DOHH2 (cell line): ENCODE measurements around the gene SCRG1.

Source experiments
- H3F3A ChIP-seq: fragments of 200-600 bp; sonication (generic), shearing (Covaris generic); 2 replicates; pipeline ENCODE4 v1.6.0; 2016; ENCODE audit warnings: antibody characterized with exemption, mild to moderate bottlenecking; ENCODE audit not compliant: control insufficient read depth, insufficient read depth
- H3K27ac ChIP-seq: fragments of 200-600 bp; sonication (generic); 2 replicates; pipeline ENCODE4 v1.5.1; 2014; ENCODE audit warnings: low read depth, mild to moderate bottlenecking, low read length, moderate library complexity
- H3K27me3 ChIP-seq: fragments of 200-600 bp; sonication (generic); 2 replicates; pipeline ENCODE4 v1.6.1; 2014; ENCODE audit warnings: mild to moderate bottlenecking, low read length, mixed read lengths; ENCODE audit not compliant: control insufficient read depth
- H3K36me3 ChIP-seq: fragments of 200-600 bp; sonication (generic); 2 replicates; pipeline ENCODE4 v1.6.1; 2014; ENCODE audit warnings: mild to moderate bottlenecking, low read length, moderate library complexity, mixed read lengths; ENCODE audit not compliant: control insufficient read depth
- H3K4me1 ChIP-seq: fragments of 200-600 bp; sonication (generic); 2 replicates; pipeline ENCODE4 v1.6.1; 2014; ENCODE audit warnings: mild to moderate bottlenecking, low read length, mixed read lengths; ENCODE audit not compliant: control insufficient read depth
- H3K4me2 ChIP-seq: fragments of 200-600 bp; sonication (generic); 2 replicates; pipeline ENCODE4 v1.6.0; 2014; ENCODE audit warnings: mild to moderate bottlenecking, low read length, moderate library complexity
- H3K4me3 ChIP-seq: fragments of 200-600 bp; sonication (generic); 2 replicates; pipeline ENCODE4 v1.5.1; 2014; ENCODE audit warnings: mild to moderate bottlenecking, low read length, mixed read lengths
- H3K79me2 ChIP-seq: fragments of 200-600 bp; sonication (generic); 2 replicates; pipeline ENCODE4 v1.6.1; 2014; ENCODE audit warnings: mild to moderate bottlenecking, low read length, mixed read lengths; ENCODE audit not compliant: control insufficient read depth
- H3K9me2 ChIP-seq: fragments of 200-600 bp; sonication (generic); replicated peaks from 2 replicates; pipeline ENCODE4 v1.6.1; 2014; ENCODE audit warnings: mild to moderate bottlenecking, low read length, mixed read lengths; ENCODE audit not compliant: control insufficient read depth
- H3K9me3 ChIP-seq: fragments of 200-600 bp; sonication (generic); 2 replicates; pipeline ENCODE4 v1.6.1; 2014; ENCODE audit warnings: antibody characterized with exemption, low read length, mixed read lengths; ENCODE audit not compliant: control insufficient read depth, insufficient read depth
- H4K20me1 ChIP-seq: fragments of 200-600 bp; sonication (generic); 2 replicates; pipeline ENCODE4 v1.6.0; 2014; ENCODE audit warnings: low read depth, mild to moderate bottlenecking, antibody characterized with exemption, low read length, moderate library complexity; ENCODE audit not compliant: control insufficient read depth, insufficient read depth
- EZH2phosphoT487 ChIP-seq: fragments of 200-600 bp; sonication (generic); IDR thresholded peaks from 2 replicates; pipeline ENCODE4 v1.6.1; 2017; ENCODE audit warnings: borderline replicate concordance, mild to moderate bottlenecking, antibody characterized with exemption, low read length, moderate library complexity, mixed read lengths
- TF ChIP-seq, protein P1 (sequence below): fragments of 200-600 bp; sonication (generic); IDR thresholded peaks from one replicate; pipeline ENCODE4 v1.5.1; 2014; ENCODE audit warnings: antibody characterized with exemption, mild to moderate bottlenecking, low read depth, low read length; ENCODE audit not compliant: poor library complexity, severe bottlenecking

Gene SCRG1

DNA sequence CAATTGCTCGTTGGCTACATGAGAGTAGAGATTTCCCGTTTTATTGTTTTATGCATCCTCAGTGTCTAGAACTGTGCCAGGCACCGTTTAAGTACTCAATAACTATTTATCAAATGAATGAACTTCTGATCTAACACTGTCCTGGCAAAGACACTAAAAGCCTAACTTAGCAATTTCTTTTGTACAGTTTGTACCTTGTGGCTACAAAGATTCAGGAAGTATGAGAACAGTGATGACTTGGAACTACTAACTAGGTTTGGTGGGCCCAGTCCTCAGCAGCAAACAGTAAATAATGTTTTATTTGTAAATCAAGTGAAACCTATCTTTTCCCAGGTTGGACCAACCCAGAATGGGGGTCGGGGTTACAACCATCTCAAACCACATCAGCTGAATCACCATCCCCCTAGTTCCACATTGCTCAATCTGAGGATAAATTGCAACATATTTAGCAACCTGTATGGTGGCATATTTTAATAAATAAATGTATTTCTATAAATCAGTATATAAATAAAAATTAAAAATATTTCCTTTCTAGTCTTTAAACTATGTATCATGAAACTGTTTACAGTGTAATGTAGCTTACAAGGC lies 12.3 kb upstream of the SCRG1 start:
- Histone ChIP-seq H3K4me3 (no peak overlapping the region), H3K4me1 (no peaks in the 10 kb centered on the region), H3K4me2 (no peak overlapping the region), H3F3A (no peaks in the 10 kb centered on the region), H3K9me3 (no peaks in the 10 kb centered on the region), H3K27ac (no peak overlapping the region), H3K9me2 (no peaks in the 10 kb centered on the region), H3K79me2 (no peaks in the 10 kb centered on the region), H3K36me3 (no peaks in the 10 kb centered on the region), H4K20me1 (no peaks in the 10 kb centered on the region), H3K27me3 (no peaks in the 10 kb centered on the region)
- TF ChIP-seq EZH2phosphoT487, result no peak
- TF ChIP-seq, protein P1, sequence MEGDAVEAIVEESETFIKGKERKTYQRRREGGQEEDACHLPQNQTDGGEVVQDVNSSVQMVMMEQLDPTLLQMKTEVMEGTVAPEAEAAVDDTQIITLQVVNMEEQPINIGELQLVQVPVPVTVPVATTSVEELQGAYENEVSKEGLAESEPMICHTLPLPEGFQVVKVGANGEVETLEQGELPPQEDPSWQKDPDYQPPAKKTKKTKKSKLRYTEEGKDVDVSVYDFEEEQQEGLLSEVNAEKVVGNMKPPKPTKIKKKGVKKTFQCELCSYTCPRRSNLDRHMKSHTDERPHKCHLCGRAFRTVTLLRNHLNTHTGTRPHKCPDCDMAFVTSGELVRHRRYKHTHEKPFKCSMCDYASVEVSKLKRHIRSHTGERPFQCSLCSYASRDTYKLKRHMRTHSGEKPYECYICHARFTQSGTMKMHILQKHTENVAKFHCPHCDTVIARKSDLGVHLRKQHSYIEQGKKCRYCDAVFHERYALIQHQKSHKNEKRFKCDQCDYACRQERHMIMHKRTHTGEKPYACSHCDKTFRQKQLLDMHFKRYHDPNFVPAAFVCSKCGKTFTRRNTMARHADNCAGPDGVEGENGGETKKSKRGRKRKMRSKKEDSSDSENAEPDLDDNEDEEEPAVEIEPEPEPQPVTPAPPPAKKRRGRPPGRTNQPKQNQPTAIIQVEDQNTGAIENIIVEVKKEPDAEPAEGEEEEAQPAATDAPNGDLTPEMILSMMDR, result no peak

- Histone ChIP-seq H3K4me3 (no peak overlapping the region), H3K4me1 (no peaks in the 10 kb centered on the region), H3K9me2 (no peaks in the 10 kb centered on the region), H3K4me2 (no peak overlapping the region), H4K20me1 (no peaks in the 10 kb centered on the region), H3F3A (no peaks in the 10 kb centered on the region), H3K36me3 (no peaks in the 10 kb centered on the region), H3K27me3 (no peaks in the 10 kb centered on the region), H3K79me2 (no peaks in the 10 kb centered on the region), H3K27ac (no peak overlapping the region), H3K9me3 (no peaks in the 10 kb centered on the region)
- TF ChIP-seq, protein P1, result no peak
These were observed 11.2 kb upstream of the SCRG1 start for GRCh38 chr4:173410079-173410478.

GRCh38 chr4:173405840-173406606 lies 7.1 kb upstream of the SCRG1 start:
- Histone ChIP-seq H3K27me3 (no peaks in the 10 kb centered on the region), H3K36me3 (no peaks in the 10 kb centered on the region), H4K20me1 (no peaks in the 10 kb centered on the region), H3K4me2 (no peak overlapping the region), H3K4me3 (no peak overlapping the region), H3K9me2 (no peaks in the 10 kb centered on the region), H3K9me3 (no peaks in the 10 kb centered on the region), H3K79me2 (no peaks in the 10 kb centered on the region), H3K4me1 (no peaks in the 10 kb centered on the region), H3K27ac (no peak overlapping the region), H3F3A (no peaks in the 10 kb centered on the region)
- TF ChIP-seq, protein P1, result no peak
- no peak for TF ChIP-seq EZH2phosphoT487
